T-helper 9 cell (primary cell): ENCODE results near the gene SERPINH1.

Source experiments
- DNase-seq: peaks from one replicate; pipeline ENCODE4 v3.0.0-alpha.2; 2020

The SERPINH1 gene

GRCh38 chr11:75555079-75555811, 6.8 kb upstream of the SERPINH1 start:
- no peak for DNase-seq

GRCh38 chr11:75556275-75556674, 5.8 kb upstream of the SERPINH1 start:
- DNase-seq = no peak

- DNase-seq = no peak
Measured at GRCh38 chr11:75557666-75558494, 4.2 kb upstream of the SERPINH1 start.

- DNase-seq = no peak
Measured at GRCh38 chr11:75558939-75559843, 2.9 kb upstream of the SERPINH1 start.

- no peak for DNase-seq
Measured at GRCh38 chr11:75560644-75561043, 1.4 kb upstream of the SERPINH1 start.

GRCh38 chr11:75561426-75562047, 516 bp upstream of the SERPINH1 start:
- no peak for DNase-seq

GRCh38 chr11:75562836-75563484, 907 bp downstream of the SERPINH1 start:
- no peak for DNase-seq

GRCh38 chr11:75563501-75563977, 1.5 kb downstream of the SERPINH1 start:
- DNase-seq = no peak

GRCh38 chr11:75563978-75564552, 2.0 kb downstream of the SERPINH1 start:
- DNase-seq = no peak

GRCh38 chr11:75565221-75565814, 3.3 kb downstream of the SERPINH1 start:
- no peak for DNase-seq

- DNase-seq = no peak
Measured at GRCh38 chr11:75565916-75566762, 4.1 kb downstream of the SERPINH1 start.

GRCh38 chr11:75566763-75567279, 4.8 kb downstream of the SERPINH1 start:
- DNase-seq = no peak

GRCh38 chr11:75567971-75568370, 5.9 kb downstream of the SERPINH1 start:
- no peak for DNase-seq

- DNase-seq = no peak
Measured at GRCh38 chr11:75568616-75569219, 6.7 kb downstream of the SERPINH1 start.

- DNase-seq = no peak
Measured at GRCh38 chr11:75570559-75571139, 8.6 kb downstream of the SERPINH1 start.

- no peak for DNase-seq
Measured at GRCh38 chr11:75571625-75572024, 9.6 kb downstream of the SERPINH1 start.

- no peak for DNase-seq
Measured at GRCh38 chr11:75572744-75573143, 10.7 kb downstream of the SERPINH1 start.

GRCh38 chr11:75574698-75575602, 12.9 kb downstream of the SERPINH1 start:
- no peak for DNase-seq
